H9 (cell line): ENCODE data around the gene COL28A1. TPM values are rescaled to one million over a fixed set of nuclear protein-coding genes. Genes with fewer than 3 reads are reported as not detected.

Experiments
- DNase-seq: peaks from one replicate; pipeline ENCODE4 v3.0.0-alpha.2; 2017
- H2AFZ ChIP-seq: one replicate; pipeline ENCODE4 v1.6.1; 2013; ENCODE audit warnings: mild to moderate bottlenecking, low read length, control low read depth, moderate library complexity
- H2AK5ac ChIP-seq: 2 replicates; pipeline ENCODE4 v1.6.1; 2013; ENCODE audit warnings: low read length, control low read depth, mixed read lengths; ENCODE audit not compliant: insufficient read length
- H2BK120ac ChIP-seq: one replicate; pipeline ENCODE4 v1.6.1; 2013; ENCODE audit warnings: low read depth, mild to moderate bottlenecking, low read length, control low read depth, inconsistent platforms; ENCODE audit not compliant: poor library complexity, severe bottlenecking
- H2BK12ac ChIP-seq: 2 replicates; pipeline ENCODE4 v1.6.1; 2013; ENCODE audit warnings: low read length, control low read depth, mixed read lengths, low read depth; ENCODE audit not compliant: insufficient read length
- H2BK15ac ChIP-seq: 2 replicates; pipeline ENCODE4 v1.6.1; 2013; ENCODE audit warnings: low read depth, low read length, control low read depth
- H2BK20ac ChIP-seq: one replicate; pipeline ENCODE4 v1.6.1; 2013; ENCODE audit warnings: low read depth, mild to moderate bottlenecking, low read length, control low read depth, inconsistent platforms; ENCODE audit not compliant: poor library complexity, severe bottlenecking
- H2BK5ac ChIP-seq: 2 replicates; pipeline ENCODE4 v1.6.1; 2013; ENCODE audit warnings: low read length, control low read depth, mixed read lengths; ENCODE audit not compliant: insufficient read length
- H3K14ac ChIP-seq: 2 replicates; pipeline ENCODE4 v1.6.1; 2013; ENCODE audit warnings: low read length, control low read depth; ENCODE audit not compliant: insufficient read depth
- H3K18ac ChIP-seq: 2 replicates; pipeline ENCODE4 v1.6.1; 2013; ENCODE audit warnings: low read depth, mild to moderate bottlenecking, mixed read lengths, low read length, control low read depth; ENCODE audit not compliant: insufficient read length
- H3K23ac ChIP-seq: 2 replicates; pipeline ENCODE4 v1.6.1; 2013; ENCODE audit warnings: low read length, control low read depth, mixed read lengths, low read depth; ENCODE audit not compliant: insufficient read length
- H3K23me2 ChIP-seq: 2 replicates; pipeline ENCODE4 v1.6.1; 2013; ENCODE audit warnings: low read depth, mild to moderate bottlenecking, mixed read lengths, low read length, control low read depth; ENCODE audit not compliant: insufficient read length, poor library complexity, severe bottlenecking
- H3K27ac ChIP-seq: 2 replicates; pipeline ENCODE4 v1.5.1; 2013; ENCODE audit warnings: low read length, control low read depth, mixed read lengths, low read depth; ENCODE audit not compliant: insufficient read length
- H3K27me3 ChIP-seq: 2 replicates; pipeline ENCODE4 v1.6.1; 2013; ENCODE audit warnings: low read length, control low read depth, inconsistent platforms; ENCODE audit not compliant: insufficient read depth
- H3K4ac ChIP-seq: 2 replicates; pipeline ENCODE4 v1.6.1; 2013; ENCODE audit warnings: low read depth, mild to moderate bottlenecking, control low read depth, inconsistent platforms, low read length, moderate library complexity
- H3K4me1 ChIP-seq: 2 replicates; pipeline ENCODE4 v1.6.1; 2013; ENCODE audit warnings: low read length, control low read depth, inconsistent platforms; ENCODE audit not compliant: insufficient read depth
- H3K4me2 ChIP-seq: 2 replicates; pipeline ENCODE4 v1.6.1; 2013; ENCODE audit warnings: low read length, control low read depth, mixed read lengths; ENCODE audit not compliant: insufficient read length, insufficient read depth
- H3K56ac ChIP-seq: 2 replicates; pipeline ENCODE4 v1.6.1; 2013; ENCODE audit warnings: low read depth, mild to moderate bottlenecking, mixed read lengths, low read length, control low read depth; ENCODE audit not compliant: insufficient read length
- H3K79me1 ChIP-seq: 2 replicates; pipeline ENCODE4 v1.6.1; 2013; ENCODE audit warnings: low read depth, mild to moderate bottlenecking, moderate library complexity, low read length, control low read depth, inconsistent platforms; ENCODE audit not compliant: insufficient read depth, poor library complexity, severe bottlenecking
- H3K79me2 ChIP-seq: 2 replicates; pipeline ENCODE4 v1.6.1; 2013; ENCODE audit warnings: low read length, control low read depth, inconsistent platforms; ENCODE audit not compliant: insufficient read depth
- H3K9ac ChIP-seq: 2 replicates; pipeline ENCODE4 v1.6.1; 2013; ENCODE audit warnings: low read length, control low read depth, mixed read lengths; ENCODE audit not compliant: insufficient read length; ENCODE audit errors: extremely low read depth
- H3K9me3 ChIP-seq: one replicate; pipeline ENCODE4 v1.6.1; 2013; ENCODE audit warnings: low read depth, low read length, inconsistent platforms; ENCODE audit not compliant: control insufficient read depth
- H3T11ph ChIP-seq: one replicate; pipeline ENCODE4 v1.6.1; 2013; ENCODE audit warnings: mild to moderate bottlenecking, low read length, control low read depth, inconsistent platforms
- H4K20me1 ChIP-seq: one replicate; pipeline ENCODE4 v1.6.1; 2013; ENCODE audit not compliant: control insufficient read depth, insufficient read length, insufficient read depth
- H4K5ac ChIP-seq: 2 replicates; pipeline ENCODE4 v1.6.1; 2013; ENCODE audit warnings: low read depth, mild to moderate bottlenecking, mixed read lengths, low read length, control low read depth; ENCODE audit not compliant: insufficient read length
- H4K8ac ChIP-seq: replicated peaks from 2 replicates; pipeline ENCODE4 v1.6.1; 2013; ENCODE audit warnings: low read length, control low read depth, mixed read lengths, low read depth; ENCODE audit not compliant: insufficient read length
- H4K91ac ChIP-seq: 2 replicates; pipeline ENCODE4 v1.6.1; 2013; ENCODE audit warnings: low read depth, mild to moderate bottlenecking, moderate library complexity, mixed read lengths, low read length, control low read depth; ENCODE audit not compliant: insufficient read length
- H3K27ac Mint-ChIP-seq, 3 experiments: 2 replicates in 2 of 3; 3 replicates in 1 of 3; pipeline ENCODE4 v1.8.0; 2020 to 2021; ENCODE audit warnings: mixed read lengths in 3 of 3, mild to moderate bottlenecking in 1 of 3, moderate library complexity in 1 of 3
- H3K27me3 Mint-ChIP-seq: 2 replicates; pipeline ENCODE4 v1.8.0; 2021; ENCODE audit warnings: low read depth, mild to moderate bottlenecking, moderate library complexity, mixed read lengths
- H3K36me3 Mint-ChIP-seq, 3 experiments: 2 replicates in 2 of 3; 3 replicates in 1 of 3; pipeline ENCODE4 v1.8.0; 2020 to 2021; ENCODE audit warnings: low read depth in 3 of 3, mixed read lengths in 3 of 3; ENCODE audit not compliant: insufficient read depth in 1 of 3
- H3K4me1 Mint-ChIP-seq, 2 experiments: 2 replicates each; pipeline ENCODE4 v1.8.0; 2020; ENCODE audit warnings: mixed read lengths in 2 of 2
- H3K4me3 Mint-ChIP-seq, 2 experiments: 2 replicates in 1 of 2; 3 replicates in 1 of 2; pipeline ENCODE4 v1.8.0; 2020 to 2021; ENCODE audit warnings: mild to moderate bottlenecking in 2 of 2, mixed read lengths in 2 of 2, moderate library complexity in 1 of 2
- H3K9me3 Mint-ChIP-seq, 2 experiments: 2 replicates in 1 of 2; 3 replicates in 1 of 2; pipeline ENCODE4 v1.8.0; 2020; ENCODE audit warnings: mild to moderate bottlenecking in 2 of 2, mixed read lengths in 2 of 2, moderate library complexity in 1 of 2
- WGBS: extraction: QIAGEN DNeasy Blood & Tissue Kit; methylation state at CpG from one replicate; pipeline ENCODE4 v1.1.7; 2013; ENCODE audit warnings: missing lambda C conversion rate, low lambda C conversion rate, mixed read lengths; ENCODE audit not compliant: insufficient read length; ENCODE audit errors: extremely low coverage; 5-methylcytosine and 5-hydroxymethylcytosine counted together
- total RNA-seq: library from RNA; stranded (reverse); gene quantifications from 2 replicates; pipeline ENCODE4 v1.2.1, GENCODE V29; 2021
- TF ChIP-seq, protein P1 (sequence below): fragments of 200-600 bp; sonication (generic); conservative IDR thresholded peaks from 3 replicates; pipeline ENCODE4 v1.8.0; 2021; ENCODE audit warnings: antibody characterized with exemption, mild to moderate bottlenecking

COL28A1 gene
- total RNA-seq, 1 experiment from 2014 or later, result 0.66 TPM

DNA sequence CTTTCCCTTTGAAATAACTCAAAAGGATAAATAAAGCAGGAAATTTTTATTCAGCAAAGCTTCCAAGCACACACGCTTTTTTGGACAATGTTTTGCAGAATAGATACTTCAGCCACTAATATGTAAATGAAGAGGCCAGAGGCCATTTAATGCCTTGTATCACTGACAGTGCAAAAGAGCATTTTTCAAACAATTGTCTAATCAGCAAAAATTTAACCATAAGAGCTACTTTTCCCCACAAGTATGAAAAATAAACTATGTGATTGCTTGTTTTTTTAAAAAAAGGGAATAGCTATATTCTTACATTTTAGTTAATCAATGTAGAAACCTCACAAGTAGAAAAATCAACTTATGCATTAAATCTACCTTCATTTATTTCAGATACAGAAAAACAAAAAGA, 99.7 kb downstream of the COL28A1 start:
- H3K23ac ChIP-seq, result no peak overlapping the region
- no peak overlapping the region for H3K4me3 Mint-ChIP-seq
- no peak overlapping the region for H4K5ac ChIP-seq
- WGBS, result no CpG with 5 or more reads among the region's 1 CpG
- no peak overlapping the region for H2BK5ac ChIP-seq
- TF ChIP-seq, protein P1, sequence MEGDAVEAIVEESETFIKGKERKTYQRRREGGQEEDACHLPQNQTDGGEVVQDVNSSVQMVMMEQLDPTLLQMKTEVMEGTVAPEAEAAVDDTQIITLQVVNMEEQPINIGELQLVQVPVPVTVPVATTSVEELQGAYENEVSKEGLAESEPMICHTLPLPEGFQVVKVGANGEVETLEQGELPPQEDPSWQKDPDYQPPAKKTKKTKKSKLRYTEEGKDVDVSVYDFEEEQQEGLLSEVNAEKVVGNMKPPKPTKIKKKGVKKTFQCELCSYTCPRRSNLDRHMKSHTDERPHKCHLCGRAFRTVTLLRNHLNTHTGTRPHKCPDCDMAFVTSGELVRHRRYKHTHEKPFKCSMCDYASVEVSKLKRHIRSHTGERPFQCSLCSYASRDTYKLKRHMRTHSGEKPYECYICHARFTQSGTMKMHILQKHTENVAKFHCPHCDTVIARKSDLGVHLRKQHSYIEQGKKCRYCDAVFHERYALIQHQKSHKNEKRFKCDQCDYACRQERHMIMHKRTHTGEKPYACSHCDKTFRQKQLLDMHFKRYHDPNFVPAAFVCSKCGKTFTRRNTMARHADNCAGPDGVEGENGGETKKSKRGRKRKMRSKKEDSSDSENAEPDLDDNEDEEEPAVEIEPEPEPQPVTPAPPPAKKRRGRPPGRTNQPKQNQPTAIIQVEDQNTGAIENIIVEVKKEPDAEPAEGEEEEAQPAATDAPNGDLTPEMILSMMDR, result no peak
- H4K91ac ChIP-seq, result no peak overlapping the region
- H3K27me3 ChIP-seq, result no peaks in the 10 kb centered on the region
- no peak overlapping the region for H3K18ac ChIP-seq
- no peaks in the 10 kb centered on the region for H3K4me1 ChIP-seq
- H4K8ac ChIP-seq, result no peak overlapping the region
- H3K56ac ChIP-seq, result no peak overlapping the region
- no peak overlapping the region for H3K27ac Mint-ChIP-seq
- no peak for DNase-seq
- H3K4me2 ChIP-seq, result no peak overlapping the region
- no peaks in the 10 kb centered on the region for H3K23me2 ChIP-seq
- H3K9me3 Mint-ChIP-seq, result peaks cover 0 to 4% of the 10 kb centered on the region in 2 experiments; a peak in 2 of 5 replicates
- no peak overlapping the region for H3K9ac ChIP-seq
- no peak overlapping the region for H2AK5ac ChIP-seq
- no peaks in the 10 kb centered on the region for H3K9me3 ChIP-seq
- H3K36me3 Mint-ChIP-seq, result no peaks in the 10 kb centered on the region; a peak in 1 of 7 replicates
- no peaks in the 10 kb centered on the region for H3K79me2 ChIP-seq
- no peak overlapping the region for H2BK120ac ChIP-seq
- no peak overlapping the region for H3K4ac ChIP-seq
- no peaks in the 10 kb centered on the region for H4K20me1 ChIP-seq
- H2BK12ac ChIP-seq, result no peak overlapping the region
- no peak overlapping the region for H2AFZ ChIP-seq
- no peak overlapping the region for H2BK15ac ChIP-seq
- H3K14ac ChIP-seq, result no peak overlapping the region
- H2BK20ac ChIP-seq, result no peak overlapping the region
- no peak overlapping the region for H3T11ph ChIP-seq
- H3K27me3 Mint-ChIP-seq, result no peaks in the 10 kb centered on the region
- H3K79me1 ChIP-seq, result no peaks in the 10 kb centered on the region
- H3K27ac ChIP-seq, result no peak overlapping the region
- peaks cover 12 to 16% of the 10 kb centered on the region in 2 experiments for H3K4me1 Mint-ChIP-seq
